ENCODE results near the gene DNAI1. TPM values are rescaled to one million over a fixed set of nuclear protein-coding genes. Genes with fewer than 3 reads are reported as not detected.

DNAI1 gene
- total RNA-seq, 4 donors from 2014 or later: 0.49 TPM; not detected in 3

DNA sequence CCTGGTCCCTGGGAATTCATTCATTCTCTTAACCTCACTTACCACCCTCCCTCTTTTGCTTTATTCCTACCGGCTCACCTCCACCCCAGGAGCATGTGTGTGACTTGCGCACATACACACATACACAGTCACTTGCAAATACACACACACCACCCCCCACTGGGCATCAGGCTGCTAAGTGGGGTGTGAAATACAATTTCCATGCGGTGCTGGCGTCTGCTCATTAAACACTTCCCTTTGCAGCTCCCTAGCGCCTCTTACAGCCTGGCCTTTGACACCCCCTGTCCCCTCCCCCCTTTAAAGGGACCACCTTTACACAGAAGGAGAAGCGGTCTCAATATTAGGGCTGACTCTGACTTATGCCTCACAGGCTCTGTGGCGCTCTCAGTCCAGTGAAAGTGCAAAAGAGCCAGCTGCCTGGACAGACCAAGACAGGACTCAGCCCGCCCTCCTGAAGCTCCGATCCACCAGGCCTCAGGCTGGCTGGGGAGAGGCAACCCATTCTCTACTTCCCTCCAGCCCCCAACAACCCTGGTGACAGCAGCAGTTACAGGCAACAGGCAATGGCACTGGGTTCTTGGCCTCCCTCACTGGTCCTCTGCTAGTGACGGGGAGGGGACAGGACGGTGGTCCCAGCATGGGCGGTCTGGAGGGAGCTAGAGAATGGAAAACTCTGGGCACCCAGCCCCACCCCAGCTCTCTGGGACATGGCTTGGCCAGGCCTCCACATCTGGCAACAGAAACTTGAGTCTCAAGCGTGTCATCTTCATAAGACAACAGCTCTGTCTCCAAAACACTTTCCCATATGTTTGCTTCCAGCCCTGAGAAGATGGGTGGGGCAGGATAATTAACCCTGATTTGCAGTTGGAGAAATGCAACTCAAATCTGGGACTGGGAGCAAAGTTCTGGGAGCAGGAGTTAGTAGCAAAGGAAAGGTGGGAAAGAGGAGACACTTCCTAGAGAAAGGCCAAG is 52.2 kb downstream of the DNAI1 start:
- Histone ChIP-seq H3K36me3 (no peaks in the 10 kb centered on the region), H3K9me3 (no peaks in the 10 kb centered on the region), H3K27ac (no peak overlapping the region), H3K27me3 (no peaks in the 10 kb centered on the region), H3K4me3 (no peak overlapping the region), H3K4me1 (peaks cover 0 to 6% of the 10 kb centered on the region in 2 donors)
- intact Hi-C loops (cut with DNase I; ENCODE audit: low total_unique reads) (no loop called here), in situ Hi-C loops (cut with MboI; ENCODE audit: low sequenced_read_pairs in 4 of 4) (loop anchor here in 1 of 4 donors (25.0 kb wide), 1 partner anchor 102 kb away; the partner anchor contains the start of genes DCTN3 and RPP25L)
- ATAC-seq: no peak
- TF ChIP-seq, protein P1, sequence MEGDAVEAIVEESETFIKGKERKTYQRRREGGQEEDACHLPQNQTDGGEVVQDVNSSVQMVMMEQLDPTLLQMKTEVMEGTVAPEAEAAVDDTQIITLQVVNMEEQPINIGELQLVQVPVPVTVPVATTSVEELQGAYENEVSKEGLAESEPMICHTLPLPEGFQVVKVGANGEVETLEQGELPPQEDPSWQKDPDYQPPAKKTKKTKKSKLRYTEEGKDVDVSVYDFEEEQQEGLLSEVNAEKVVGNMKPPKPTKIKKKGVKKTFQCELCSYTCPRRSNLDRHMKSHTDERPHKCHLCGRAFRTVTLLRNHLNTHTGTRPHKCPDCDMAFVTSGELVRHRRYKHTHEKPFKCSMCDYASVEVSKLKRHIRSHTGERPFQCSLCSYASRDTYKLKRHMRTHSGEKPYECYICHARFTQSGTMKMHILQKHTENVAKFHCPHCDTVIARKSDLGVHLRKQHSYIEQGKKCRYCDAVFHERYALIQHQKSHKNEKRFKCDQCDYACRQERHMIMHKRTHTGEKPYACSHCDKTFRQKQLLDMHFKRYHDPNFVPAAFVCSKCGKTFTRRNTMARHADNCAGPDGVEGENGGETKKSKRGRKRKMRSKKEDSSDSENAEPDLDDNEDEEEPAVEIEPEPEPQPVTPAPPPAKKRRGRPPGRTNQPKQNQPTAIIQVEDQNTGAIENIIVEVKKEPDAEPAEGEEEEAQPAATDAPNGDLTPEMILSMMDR (IDR thresholded peaks at IDR 0.05 in 4 of 5, conservative IDR thresholded peaks at IDR 0.05 in 1 of 5): no peak
- no peak for TF ChIP-seq POLR2A (IDR thresholded peaks at IDR 0.05)
- no peak for DNase-seq

DNA sequence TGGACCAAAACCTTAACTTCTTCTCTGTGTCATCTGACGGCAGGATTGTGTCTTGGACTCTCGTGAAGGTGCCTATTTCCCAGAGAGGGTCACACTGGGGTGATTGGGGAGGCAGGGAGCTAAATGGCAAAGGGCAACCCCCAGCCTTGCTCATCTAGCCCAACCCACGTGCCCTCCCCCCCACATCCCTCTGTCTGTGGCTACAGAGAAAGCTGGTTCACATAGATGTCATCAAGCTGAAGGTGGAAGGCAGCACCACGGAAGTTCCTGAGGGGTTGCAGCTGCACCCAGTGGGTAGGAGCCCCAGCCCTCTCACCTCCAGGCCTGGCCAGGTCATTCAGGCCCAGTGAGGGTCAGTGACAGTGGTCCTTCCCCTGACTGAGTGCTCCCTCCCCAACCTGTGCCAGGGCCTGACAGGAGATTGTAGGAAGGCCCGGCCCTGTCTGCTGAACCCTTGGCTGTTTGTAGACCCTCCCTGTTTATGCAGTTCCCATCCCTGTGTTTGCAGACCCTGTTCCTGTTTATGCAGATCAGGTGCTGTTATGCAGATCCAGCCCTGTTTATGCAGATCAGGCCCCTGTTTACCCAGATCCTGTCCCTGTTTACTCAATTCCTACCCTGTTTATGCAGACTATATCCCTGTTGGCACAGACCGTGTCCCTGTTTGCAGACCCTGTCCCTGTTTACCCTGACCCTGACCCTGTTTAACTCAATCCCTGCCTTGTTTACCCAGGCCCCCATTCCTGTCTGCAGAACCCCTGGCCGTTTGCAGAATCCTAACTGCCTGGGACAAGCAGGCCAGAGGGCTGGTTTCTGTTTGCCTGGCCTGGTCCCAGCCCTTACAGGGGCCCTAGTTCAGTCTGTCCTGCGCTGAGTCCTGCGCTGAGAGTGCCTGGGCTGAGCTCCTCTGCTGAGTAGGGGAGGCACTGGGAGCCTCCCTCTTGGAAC is 53.8 kb downstream of the DNAI1 start:
- TF ChIP-seq, protein P1 (IDR thresholded peaks at IDR 0.05 in 4 of 5, conservative IDR thresholded peaks at IDR 0.05 in 1 of 5): no peak
- no peak for TF ChIP-seq POLR2A (IDR thresholded peaks at IDR 0.05)
- no peak for ATAC-seq
- no peaks in the 10 kb centered on the region for H3K36me3 ChIP-seq
- H3K27ac ChIP-seq: no peak overlapping the region
- no peaks in the 10 kb centered on the region for H3K27me3 ChIP-seq
- no peaks in the 10 kb centered on the region for H3K9me3 ChIP-seq
- no peak overlapping the region for H3K4me3 ChIP-seq
- intact Hi-C loops (cut with DNase I; ENCODE audit: low total_unique reads): no loop called here
- in situ Hi-C loops (cut with MboI; ENCODE audit: low sequenced_read_pairs in 4 of 4): loop anchor here in 1 of 4 donors (25.0 kb wide), 1 partner anchor 100 kb away; the partner anchor contains the start of genes DCTN3 and RPP25L
- peaks cover 0 to 6% of the 10 kb centered on the region in 2 donors for H3K4me1 ChIP-seq
- no peak for DNase-seq

DNA sequence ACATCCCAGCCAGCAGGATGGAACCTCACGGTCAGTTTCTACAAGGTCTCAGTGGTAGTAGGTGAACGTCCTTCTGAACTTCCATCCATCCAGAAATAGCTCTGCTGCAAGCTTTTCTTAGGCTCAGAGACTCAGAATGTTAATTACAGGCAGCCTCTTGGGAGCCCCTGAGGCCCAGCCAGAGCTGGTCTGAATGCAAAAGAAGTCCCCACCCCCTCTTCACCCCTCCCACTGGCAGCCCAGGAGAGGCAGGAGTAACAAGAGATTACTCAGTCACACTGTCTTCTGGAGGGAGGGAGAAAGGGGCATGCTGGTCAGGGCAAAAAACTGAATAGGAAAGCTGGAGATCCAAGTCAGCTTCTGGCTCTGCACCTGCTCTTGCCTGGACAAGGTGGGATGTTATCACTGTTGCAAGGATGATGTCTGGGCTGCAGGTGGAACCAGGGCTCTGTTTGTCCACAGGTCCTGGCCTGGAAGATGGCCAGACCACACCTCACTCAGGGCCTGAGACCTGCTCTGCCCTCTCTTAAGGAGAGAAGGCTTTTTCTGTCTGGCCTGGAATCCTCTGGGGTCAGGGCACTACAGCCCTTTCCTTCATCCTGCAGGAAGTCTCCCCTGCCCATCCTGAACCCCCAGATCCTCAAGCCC is 55.1 kb downstream of the DNAI1 start:
- H3K27ac ChIP-seq: no peak overlapping the region
- no peak for TF ChIP-seq POLR2A (IDR thresholded peaks at IDR 0.05)
- TF ChIP-seq, protein P1 (IDR thresholded peaks at IDR 0.05 in 4 of 5, conservative IDR thresholded peaks at IDR 0.05 in 1 of 5): no peak
- H3K36me3 ChIP-seq: no peaks in the 10 kb centered on the region
- in situ Hi-C loops (cut with MboI; ENCODE audit: low sequenced_read_pairs in 4 of 4) (loop anchor here in 1 of 4 donors (25.0 kb wide), 1 partner anchor 99 kb away; the partner anchor contains the start of genes DCTN3 and RPP25L), intact Hi-C loops (cut with DNase I; ENCODE audit: low total_unique reads) (no loop called here)
- H3K27me3 ChIP-seq: no peaks in the 10 kb centered on the region
- no peaks in the 10 kb centered on the region for H3K9me3 ChIP-seq
- ATAC-seq (peak in 1 of 2 donors; percentile 31), DNase-seq (no peak)
- peaks cover 0 to 6% of the 10 kb centered on the region in 2 donors for H3K4me1 ChIP-seq
- H3K4me3 ChIP-seq: no peak overlapping the region

DNA sequence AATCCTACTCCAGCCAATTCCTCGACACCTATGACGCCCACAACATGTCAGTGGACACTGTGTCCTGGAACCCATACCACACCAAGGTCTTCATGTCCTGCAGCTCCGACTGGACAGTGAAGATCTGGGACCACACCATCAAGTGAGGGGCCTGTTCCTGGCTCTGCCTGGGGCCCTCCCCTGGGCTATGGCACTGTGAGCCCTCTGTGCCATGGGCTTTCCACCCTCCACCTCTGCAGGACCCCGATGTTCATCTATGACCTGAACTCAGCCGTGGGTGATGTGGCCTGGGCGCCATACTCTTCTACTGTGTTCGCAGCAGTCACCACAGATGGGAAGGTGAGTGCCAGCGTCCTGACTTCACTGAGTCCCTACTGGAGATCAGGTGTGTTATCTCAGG is 55.8 kb downstream of the DNAI1 start:
- in situ Hi-C loops (cut with MboI; ENCODE audit: low sequenced_read_pairs in 4 of 4): loop anchor here in 1 of 4 donors (25.0 kb wide), 1 partner anchor 98 kb away; the partner anchor contains the start of genes DCTN3 and RPP25L
- ATAC-seq (no peak), DNase-seq (no peak)
- no peaks in the 10 kb centered on the region for H3K27me3 ChIP-seq
- TF ChIP-seq POLR2A (IDR thresholded peaks at IDR 0.05): no peak
- TF ChIP-seq, protein P1 (IDR thresholded peaks at IDR 0.05 in 4 of 5, conservative IDR thresholded peaks at IDR 0.05 in 1 of 5): no peak
- intact Hi-C loops (cut with DNase I; ENCODE audit: low total_unique reads): no loop called here
- no peaks in the 10 kb centered on the region for H3K9me3 ChIP-seq
- no peak overlapping the region for H3K27ac ChIP-seq
- H3K36me3 ChIP-seq: no peaks in the 10 kb centered on the region
- H3K4me1 ChIP-seq: peaks cover 0 to 5% of the 10 kb centered on the region in 2 donors
- H3K4me3 ChIP-seq: no peak overlapping the region
